SU-DHL-6 (cell line): ENCODE results near the gene FAM43A.
A peak's percentile ranks its signal among the peaks of the same experiment; 100 is the strongest.

ENCODE experiments used
- H2AFZ ChIP-seq: fragments of 200-600 bp; sonication (generic); 2 replicates; pipeline ENCODE4 v1.6.1; 2014; ENCODE audit warnings: low read depth, mild to moderate bottlenecking, moderate library complexity, mixed read lengths, antibody characterized with exemption, low read length; ENCODE audit not compliant: severe bottlenecking
- H3F3A ChIP-seq: fragments of 200-600 bp; shearing (Covaris generic); 2 replicates; pipeline ENCODE4 v1.6.0; 2016; ENCODE audit warnings: antibody characterized with exemption, mild to moderate bottlenecking; ENCODE audit not compliant: insufficient read depth
- H3K27ac ChIP-seq: fragments of 200-600 bp; sonication (generic); 2 replicates; pipeline ENCODE4 v1.5.1; 2016; ENCODE audit warnings: low read depth, mild to moderate bottlenecking, low read length, moderate library complexity, mixed read lengths
- H3K27me3 ChIP-seq: fragments of 200-600 bp; sonication (generic), shearing (Covaris generic); 2 replicates; pipeline ENCODE4 v1.6.0; 2014; ENCODE audit warnings: mild to moderate bottlenecking, low read length
- H3K36me3 ChIP-seq: fragments of 200-600 bp; sonication (generic); 2 replicates; pipeline ENCODE4 v1.6.1; 2014; ENCODE audit warnings: mild to moderate bottlenecking, low read length, mixed read lengths
- H3K4me2 ChIP-seq: fragments of 300-600, 200-600 bp; shearing (Covaris generic), sonication (generic); 2 replicates; pipeline ENCODE4 v1.6.0; 2014; ENCODE audit warnings: low read length, low read depth, mild to moderate bottlenecking; ENCODE audit not compliant: poor library complexity, severe bottlenecking
- H3K4me3 ChIP-seq: fragments of 200-600 bp; sonication (generic); 2 replicates; pipeline ENCODE4 v1.5.1; 2014; ENCODE audit warnings: antibody characterized with exemption, low read length, mild to moderate bottlenecking, mixed read lengths; ENCODE audit not compliant: insufficient read depth, poor library complexity, severe bottlenecking
- H3K79me2 ChIP-seq: fragments of 200-600 bp; sonication (generic); 2 replicates; pipeline ENCODE4 v1.6.1; 2014; ENCODE audit warnings: mild to moderate bottlenecking, low read length, moderate library complexity; ENCODE audit not compliant: insufficient read depth
- H3K9ac ChIP-seq: fragments of 200-600 bp; sonication (generic); 2 replicates; pipeline ENCODE4 v1.7.0; 2014; ENCODE audit warnings: mild to moderate bottlenecking, low read length
- H3K9me2 ChIP-seq: fragments of 200-600 bp; sonication (generic); replicated peaks from 2 replicates; pipeline ENCODE4 v1.6.1; 2014; ENCODE audit warnings: low read length; ENCODE audit not compliant: insufficient read depth
- H3K9me3 ChIP-seq: fragments of 200-600 bp; sonication (generic); 2 replicates; pipeline ENCODE4 v1.6.1; 2014; ENCODE audit warnings: low read length, mixed read lengths; ENCODE audit not compliant: insufficient read depth
- H4K20me1 ChIP-seq: fragments of 200-600 bp; sonication (generic); 2 replicates; pipeline ENCODE4 v1.6.1; 2014; ENCODE audit warnings: low read depth, mild to moderate bottlenecking, antibody characterized with exemption, low read length, moderate library complexity, mixed read lengths
- EZH2phosphoT487 ChIP-seq: fragments of 200-600 bp; sonication (generic), shearing (Covaris generic); conservative IDR thresholded peaks from 2 replicates; pipeline ENCODE4 v1.6.1; 2018; ENCODE audit warnings: mild to moderate bottlenecking, antibody characterized with exemption, low read length, moderate library complexity, mixed read lengths
- TF ChIP-seq, protein P1 (sequence below): fragments of 200-600 bp; sonication (generic); IDR thresholded peaks from one replicate; pipeline ENCODE4 v1.5.1; 2017; ENCODE audit warnings: antibody characterized with exemption, mild to moderate bottlenecking, low read length, moderate library complexity; ENCODE audit not compliant: insufficient read depth, poor library complexity, severe bottlenecking

FAM43A gene

DNA sequence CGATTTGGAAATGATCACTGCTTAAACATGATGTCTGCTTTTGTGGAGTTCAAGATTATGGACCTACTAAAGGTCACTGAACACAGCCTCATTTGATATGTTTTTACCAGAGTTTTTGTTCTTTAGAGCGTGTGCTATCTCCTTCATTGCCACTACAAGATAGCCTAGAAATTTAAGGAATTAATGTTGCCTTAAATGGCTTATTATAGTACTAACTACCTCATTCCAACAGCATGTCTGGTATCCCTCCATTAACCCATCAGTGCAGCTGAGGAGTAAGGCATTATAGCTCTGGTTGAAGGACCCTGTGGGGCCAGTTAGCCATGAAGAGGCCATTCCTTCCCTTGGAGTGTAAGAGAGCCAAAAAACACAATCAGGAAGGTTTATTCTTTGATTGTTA lies 2.3 kb upstream of the FAM43A start:
- no peaks in the 10 kb centered on the region for H3K9me2 ChIP-seq
- no peak overlapping the region for H3K4me3 ChIP-seq
- no peaks in the 10 kb centered on the region for H3K79me2 ChIP-seq
- H3K9me3 ChIP-seq = no peaks in the 10 kb centered on the region
- H3K4me2 ChIP-seq = no peak overlapping the region
- no peaks in the 10 kb centered on the region for H3K36me3 ChIP-seq
- H3K27me3 ChIP-seq = no peaks in the 10 kb centered on the region
- H4K20me1 ChIP-seq = no peaks in the 10 kb centered on the region
- H2AFZ ChIP-seq = no peak overlapping the region
- H3K9ac ChIP-seq = no peak overlapping the region
- peaks cover 4% of the 10 kb centered on the region; the same call in 1 of the 2 replicates for H3F3A ChIP-seq
- no peak for TF ChIP-seq EZH2phosphoT487
- TF ChIP-seq, protein P1, sequence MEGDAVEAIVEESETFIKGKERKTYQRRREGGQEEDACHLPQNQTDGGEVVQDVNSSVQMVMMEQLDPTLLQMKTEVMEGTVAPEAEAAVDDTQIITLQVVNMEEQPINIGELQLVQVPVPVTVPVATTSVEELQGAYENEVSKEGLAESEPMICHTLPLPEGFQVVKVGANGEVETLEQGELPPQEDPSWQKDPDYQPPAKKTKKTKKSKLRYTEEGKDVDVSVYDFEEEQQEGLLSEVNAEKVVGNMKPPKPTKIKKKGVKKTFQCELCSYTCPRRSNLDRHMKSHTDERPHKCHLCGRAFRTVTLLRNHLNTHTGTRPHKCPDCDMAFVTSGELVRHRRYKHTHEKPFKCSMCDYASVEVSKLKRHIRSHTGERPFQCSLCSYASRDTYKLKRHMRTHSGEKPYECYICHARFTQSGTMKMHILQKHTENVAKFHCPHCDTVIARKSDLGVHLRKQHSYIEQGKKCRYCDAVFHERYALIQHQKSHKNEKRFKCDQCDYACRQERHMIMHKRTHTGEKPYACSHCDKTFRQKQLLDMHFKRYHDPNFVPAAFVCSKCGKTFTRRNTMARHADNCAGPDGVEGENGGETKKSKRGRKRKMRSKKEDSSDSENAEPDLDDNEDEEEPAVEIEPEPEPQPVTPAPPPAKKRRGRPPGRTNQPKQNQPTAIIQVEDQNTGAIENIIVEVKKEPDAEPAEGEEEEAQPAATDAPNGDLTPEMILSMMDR = no peak
- H3K27ac ChIP-seq = no peak overlapping the region

DNA sequence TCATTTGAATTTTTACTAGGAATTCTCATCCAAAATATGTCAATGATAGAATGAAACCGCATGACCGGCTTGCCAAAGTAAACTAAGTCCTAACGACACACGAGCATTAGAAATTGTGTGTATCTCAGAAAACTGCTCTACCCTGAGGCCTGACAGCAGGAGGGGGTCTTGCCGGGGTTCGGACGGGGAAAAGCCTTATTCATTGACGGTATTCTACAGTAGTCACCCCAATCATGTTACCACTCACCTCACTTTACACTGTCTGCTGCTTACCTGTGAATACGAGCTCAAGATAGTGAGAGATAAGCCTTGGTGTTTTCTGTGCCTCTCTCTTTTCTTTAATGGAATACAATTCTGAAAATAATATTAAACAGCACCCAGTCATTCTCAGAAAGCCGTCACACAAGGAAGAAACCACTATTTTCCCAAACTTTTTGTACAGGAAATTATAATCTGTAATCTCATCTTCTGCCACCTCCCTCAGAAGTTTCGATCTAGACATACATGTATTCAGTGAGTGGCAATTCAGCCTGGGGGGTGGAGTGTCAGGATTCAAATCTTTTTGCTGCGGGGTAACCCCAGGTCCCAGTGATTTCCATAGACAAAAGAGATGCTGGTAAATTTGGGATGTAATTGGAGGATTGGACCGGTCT lies 492 bp upstream of the FAM43A start:
- Histone ChIP-seq H4K20me1 (no peaks in the 10 kb centered on the region), H3K4me3 (peak overlapping the region; percentile 60), H3K9me3 (no peaks in the 10 kb centered on the region), H2AFZ (peak overlapping the region; percentile 78), H3K27ac (no peak overlapping the region), H3K36me3 (no peaks in the 10 kb centered on the region), H3K9ac (peak overlapping the region; percentile 53), H3K79me2 (no peaks in the 10 kb centered on the region), H3K4me2 (peak overlapping the region; percentile 74), H3K27me3 (no peaks in the 10 kb centered on the region), H3K9me2 (no peaks in the 10 kb centered on the region), H3F3A (peaks cover 13% of the 10 kb centered on the region; the same call in 1 of the 2 replicates)
- TF ChIP-seq, protein P1 = no peak
- TF ChIP-seq EZH2phosphoT487 = no peak

DNA sequence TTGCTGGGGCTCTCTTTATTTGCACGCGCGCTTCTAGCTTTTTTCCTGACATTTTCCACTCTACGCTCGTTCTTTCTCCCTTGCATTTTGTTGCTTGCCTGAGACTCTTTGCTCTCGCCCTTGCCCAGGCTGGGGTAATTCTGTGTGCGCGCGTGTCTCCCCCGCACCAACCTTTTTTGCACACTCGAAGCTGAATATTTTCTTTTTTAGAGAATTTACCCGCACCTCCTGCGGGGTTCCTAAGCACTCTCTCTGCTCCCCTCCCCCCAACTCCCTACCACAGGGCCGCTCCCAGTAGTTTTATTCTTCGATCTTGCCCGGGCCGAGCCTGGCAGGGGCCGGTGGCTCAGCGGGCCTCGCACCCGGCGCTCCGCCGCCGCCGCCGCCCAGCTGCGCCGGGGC lies 732 bp downstream of the FAM43A start:
- H3K36me3 ChIP-seq = no peaks in the 10 kb centered on the region

More for the DNA sequence above, 732 bp downstream of the FAM43A start:
- peak overlapping the region; percentile 60 for H3K4me3 ChIP-seq
- peak overlapping the region; percentile 74 for H3K4me2 ChIP-seq
- H3K27ac ChIP-seq = no peak overlapping the region
- H3K79me2 ChIP-seq = no peaks in the 10 kb centered on the region
- no peaks in the 10 kb centered on the region for H4K20me1 ChIP-seq
- H3F3A ChIP-seq = peaks cover 18% of the 10 kb centered on the region
- H3K27me3 ChIP-seq = no peaks in the 10 kb centered on the region
- no peak for TF ChIP-seq EZH2phosphoT487
- TF ChIP-seq, protein P1 = no peak
- H3K9ac ChIP-seq = peak overlapping the region; percentile 53
- H3K9me2 ChIP-seq = no peaks in the 10 kb centered on the region
- H2AFZ ChIP-seq = no peak overlapping the region
- no peaks in the 10 kb centered on the region for H3K9me3 ChIP-seq
